GM18498 (cell line): Measurements from ENCODE around the gene SLCO4C1.
A peak's percentile ranks its signal among the peaks of the same experiment; 100 is the strongest.
"Not testable (repeated sequence)": the region's sequence is repeated elsewhere in the genome, so short reads cannot be mapped to it uniquely, and the experiment has no call there.

ENCODE experiments used
- ATAC-seq: cut with Tn5 transposase; IDR thresholded peaks from one replicate; pipeline ENCODE4 v1.9.1; 2021; ENCODE audit warnings: mild to moderate bottlenecking, moderate library complexity; ENCODE audit not compliant: unreplicated experiment

Gene SLCO4C1, protein sequence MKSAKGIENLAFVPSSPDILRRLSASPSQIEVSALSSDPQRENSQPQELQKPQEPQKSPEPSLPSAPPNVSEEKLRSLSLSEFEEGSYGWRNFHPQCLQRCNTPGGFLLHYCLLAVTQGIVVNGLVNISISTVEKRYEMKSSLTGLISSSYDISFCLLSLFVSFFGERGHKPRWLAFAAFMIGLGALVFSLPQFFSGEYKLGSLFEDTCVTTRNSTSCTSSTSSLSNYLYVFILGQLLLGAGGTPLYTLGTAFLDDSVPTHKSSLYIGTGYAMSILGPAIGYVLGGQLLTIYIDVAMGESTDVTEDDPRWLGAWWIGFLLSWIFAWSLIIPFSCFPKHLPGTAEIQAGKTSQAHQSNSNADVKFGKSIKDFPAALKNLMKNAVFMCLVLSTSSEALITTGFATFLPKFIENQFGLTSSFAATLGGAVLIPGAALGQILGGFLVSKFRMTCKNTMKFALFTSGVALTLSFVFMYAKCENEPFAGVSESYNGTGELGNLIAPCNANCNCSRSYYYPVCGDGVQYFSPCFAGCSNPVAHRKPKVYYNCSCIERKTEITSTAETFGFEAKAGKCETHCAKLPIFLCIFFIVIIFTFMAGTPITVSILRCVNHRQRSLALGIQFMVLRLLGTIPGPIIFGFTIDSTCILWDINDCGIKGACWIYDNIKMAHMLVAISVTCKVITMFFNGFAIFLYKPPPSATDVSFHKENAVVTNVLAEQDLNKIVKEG

DNA sequence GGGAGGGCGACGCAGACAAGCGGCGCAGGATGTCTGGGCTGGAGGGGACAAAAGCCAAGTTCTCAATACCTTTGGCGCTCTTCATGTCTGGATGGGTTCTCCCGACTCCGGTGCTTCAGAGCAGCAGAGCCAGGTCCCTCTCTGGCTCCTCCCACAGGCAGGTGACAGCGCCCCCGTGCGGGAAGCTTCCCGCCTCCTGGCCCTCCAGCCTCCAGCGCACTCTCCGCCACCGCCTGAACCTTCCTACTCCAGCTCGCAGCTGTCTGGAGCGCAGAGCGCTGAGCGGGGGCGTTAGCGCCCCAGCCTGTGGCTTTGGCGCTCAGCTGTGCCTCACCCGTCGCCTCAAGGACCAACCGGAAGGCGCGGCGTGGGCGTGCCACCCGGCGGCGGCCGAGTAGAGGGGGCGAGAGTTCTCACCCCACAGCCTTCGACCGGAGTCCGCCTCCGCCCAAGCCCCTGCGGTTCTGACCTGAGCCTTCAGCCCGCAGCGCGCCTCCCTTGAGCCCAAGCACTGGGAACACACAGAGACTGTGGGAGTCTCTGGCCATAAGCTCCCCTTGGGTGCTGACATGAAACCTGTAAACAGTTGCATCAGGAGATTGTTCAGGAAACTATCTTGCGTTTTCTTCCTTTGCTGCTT lies at the start of gene SLCO4C1:
Gene SLCO4C1, minus strand, starts transcription at position 107 of the 640 bp plus-strand sequence. Its CDS starts 22 bp downstream, at position 85.
- ATAC-seq: peak; percentile 99

DNA sequence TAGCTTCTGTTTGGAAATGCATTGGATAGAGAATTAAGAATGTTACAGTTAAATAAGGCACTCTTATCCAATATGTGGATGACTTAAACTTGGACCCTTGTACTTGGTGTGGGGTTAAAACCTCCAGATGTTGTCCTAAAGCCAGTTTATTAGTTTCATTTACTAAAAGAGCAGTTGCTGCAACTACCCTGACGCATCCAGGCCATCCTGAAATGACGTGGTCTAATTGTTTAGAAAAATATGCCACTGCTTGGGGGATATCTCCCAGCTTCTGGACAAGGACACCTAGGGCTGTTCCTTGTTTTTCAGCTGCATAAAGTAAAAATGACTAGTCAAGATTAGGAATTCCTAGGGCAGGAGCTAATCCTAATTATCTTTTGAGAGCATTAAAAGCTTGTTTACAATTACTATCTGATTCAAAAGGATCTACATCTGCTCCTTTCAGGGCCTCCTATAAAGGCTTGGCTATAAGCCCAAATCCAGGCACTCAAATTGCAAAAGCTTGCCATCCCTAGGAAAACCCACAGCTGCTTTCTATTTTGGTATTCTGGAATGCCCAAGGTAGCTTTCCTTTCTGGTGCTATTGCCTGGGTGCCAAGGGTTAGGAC lies 45.7 kb upstream of the SLCO4C1 start:
- no peak for ATAC-seq

DNA sequence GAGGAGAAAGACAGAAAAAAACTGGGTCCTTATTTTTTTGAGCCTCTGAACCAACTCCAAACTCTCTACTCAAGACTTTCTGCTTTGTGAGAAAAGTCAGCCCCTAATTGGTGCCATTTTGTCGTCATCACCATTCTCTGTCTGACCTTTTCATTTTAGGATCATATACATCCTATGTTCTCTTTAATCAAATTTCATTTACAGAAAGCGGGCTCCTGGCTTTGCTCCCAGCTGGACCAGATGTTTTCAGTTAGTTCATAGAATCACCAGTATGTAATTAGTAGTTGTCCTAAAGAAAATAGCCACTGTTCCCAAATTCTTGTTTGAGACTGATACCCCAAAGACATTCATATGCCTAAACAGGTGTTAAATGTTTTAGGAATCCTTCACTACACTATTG lies 28.6 kb upstream of the SLCO4C1 start:
- no peak for ATAC-seq

DNA sequence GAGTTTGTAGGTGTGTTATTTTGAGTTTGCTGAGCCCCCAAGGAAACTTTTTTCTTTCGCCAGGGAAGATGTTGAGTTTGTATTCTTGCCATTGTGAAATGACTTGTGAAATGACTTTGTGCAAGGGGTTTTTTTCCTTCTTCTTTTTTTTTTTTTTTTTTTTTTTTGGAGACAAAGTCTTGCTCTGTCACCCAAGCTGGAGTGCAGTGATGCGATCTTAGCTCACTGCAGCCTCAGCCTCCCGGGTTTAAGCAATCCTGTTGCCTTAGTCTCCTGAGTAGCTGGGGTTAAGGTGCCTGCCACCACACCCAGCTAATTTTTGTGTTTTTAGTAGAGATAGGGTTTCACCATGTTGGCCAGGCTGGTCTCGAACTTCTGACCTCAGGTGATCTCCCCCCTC lies 22.7 kb upstream of the SLCO4C1 start:
- ATAC-seq: not testable (repeated sequence)

DNA sequence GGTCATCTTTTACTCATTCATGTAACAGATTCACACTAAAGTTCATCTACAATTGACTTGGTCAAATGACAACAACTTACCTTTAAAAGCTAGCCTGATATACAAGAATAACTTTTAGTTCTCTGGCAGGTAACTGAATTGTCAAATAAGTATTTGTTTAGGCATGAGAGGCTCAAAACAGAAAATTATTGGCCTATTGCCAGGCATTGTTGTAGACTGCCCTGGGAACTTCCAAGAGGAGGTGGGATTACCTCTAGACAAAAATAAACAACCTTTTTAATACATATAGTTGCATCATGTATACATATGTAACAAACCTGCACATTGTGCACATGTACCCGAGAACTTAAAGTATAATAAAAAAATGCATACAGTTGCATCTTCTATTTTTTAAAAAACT lies 18.2 kb upstream of the SLCO4C1 start:
- ATAC-seq: no peak

DNA sequence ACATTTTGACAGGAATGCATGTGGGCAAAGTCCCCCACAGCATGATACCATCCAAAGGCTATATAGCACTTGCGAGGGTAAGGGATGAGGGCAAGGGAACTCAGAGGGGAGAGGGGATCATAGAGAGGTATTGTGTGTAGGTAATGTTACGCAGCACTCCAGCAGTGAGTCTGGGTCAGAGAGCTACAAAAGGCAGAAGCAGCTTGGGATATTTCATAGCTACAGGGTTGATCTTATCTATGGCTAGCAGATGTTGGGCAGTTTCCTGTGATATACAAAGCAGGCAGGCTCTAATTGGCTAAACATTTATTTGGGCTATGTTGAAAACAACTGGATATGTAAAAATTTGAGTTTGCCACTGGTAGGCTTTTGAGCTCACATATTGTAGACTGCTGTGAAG lies 17.8 kb upstream of the SLCO4C1 start:
- no peak for ATAC-seq

DNA sequence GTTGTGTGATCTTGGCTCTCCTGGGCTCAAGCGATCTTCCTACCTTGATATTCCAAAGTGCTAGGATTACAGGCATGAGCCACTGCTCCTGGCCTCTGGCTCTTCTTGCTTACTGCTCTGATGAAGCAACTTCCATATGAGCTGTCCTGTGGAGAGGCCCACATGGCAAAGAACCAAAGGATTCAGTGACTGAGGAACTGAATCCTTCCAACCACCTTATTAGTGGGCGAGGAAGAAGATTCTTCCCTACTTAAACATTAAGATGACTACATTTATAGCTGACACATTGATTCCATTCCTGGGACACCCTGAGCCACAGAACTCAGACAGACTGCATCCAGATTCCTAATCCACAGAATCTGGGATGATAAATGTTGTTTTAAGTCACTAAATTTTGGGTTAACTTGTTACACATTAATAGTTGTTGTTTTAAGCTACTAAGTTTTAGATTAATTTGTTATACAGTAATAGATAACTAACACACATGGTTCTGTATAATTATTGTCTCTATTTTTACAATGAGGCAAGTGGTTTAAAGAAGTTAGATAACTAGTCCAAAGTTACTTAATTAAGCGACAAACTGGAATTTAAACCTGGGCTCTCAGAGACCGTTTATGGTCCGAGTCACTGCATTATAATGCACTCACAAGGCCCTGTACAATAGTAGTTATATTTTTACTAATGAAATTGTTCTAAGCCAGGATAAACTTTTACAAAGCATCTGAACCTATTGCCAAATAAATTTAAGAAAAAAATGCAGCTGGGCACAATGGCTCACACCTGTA lies 16.7 kb upstream of the SLCO4C1 start:
- ATAC-seq: no peak

DNA sequence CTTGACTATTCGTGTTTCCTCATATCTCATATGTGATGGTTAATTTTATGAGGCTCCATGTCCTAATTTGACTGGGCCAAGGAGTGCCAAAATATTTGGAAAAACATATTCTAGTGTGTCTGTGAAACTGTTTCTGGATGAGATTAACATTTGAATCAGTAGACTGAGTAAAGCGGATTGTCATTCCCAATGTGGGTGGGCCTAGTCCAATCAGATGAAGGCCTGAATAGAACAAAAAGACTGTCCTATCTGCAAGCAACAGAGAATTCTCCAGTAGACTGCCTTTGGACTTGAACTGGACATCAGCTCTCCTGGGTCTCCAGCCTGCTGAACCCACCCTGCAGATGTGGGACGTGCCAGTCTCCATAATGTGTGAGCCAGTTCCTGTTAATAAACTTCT lies 13.5 kb upstream of the SLCO4C1 start:
- no peak for ATAC-seq

DNA sequence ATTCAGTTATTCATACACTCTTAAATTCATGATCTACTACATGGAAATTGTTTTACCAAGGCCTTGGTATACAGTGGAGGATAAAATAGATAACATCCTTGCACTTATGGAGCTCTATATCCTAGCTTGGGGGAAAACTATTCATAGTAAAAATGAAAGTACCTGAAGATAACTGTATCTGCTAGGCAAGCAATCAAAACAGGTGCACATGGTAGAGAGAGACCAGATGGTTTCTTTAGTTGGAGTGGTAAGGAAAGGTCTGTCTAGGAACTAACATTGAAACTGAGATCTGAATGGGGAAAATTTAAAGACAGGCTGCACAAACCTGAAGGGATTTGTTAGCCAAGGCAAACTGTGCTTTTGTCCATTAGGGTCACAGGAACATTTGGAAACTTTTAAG lies 11.1 kb upstream of the SLCO4C1 start:
- no peak for ATAC-seq

DNA sequence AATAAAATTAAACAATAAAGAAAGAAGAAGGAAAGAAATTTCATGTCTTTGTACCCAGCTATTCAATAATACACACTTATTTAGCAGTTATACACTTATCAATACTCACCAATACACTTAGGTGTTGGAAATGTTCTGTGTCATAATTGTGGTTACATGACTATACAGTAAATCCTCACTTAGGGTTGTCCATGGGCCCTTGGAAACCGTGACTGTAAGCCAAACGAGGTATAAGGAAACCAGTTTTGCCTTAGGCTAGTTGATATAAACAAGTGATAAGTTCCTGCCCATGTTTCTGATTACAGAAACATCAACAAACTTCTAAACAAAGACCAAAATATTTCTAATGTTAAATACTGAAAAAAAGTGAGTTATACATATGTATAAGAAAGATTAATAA lies 10.0 kb upstream of the SLCO4C1 start:
- no peak for ATAC-seq

DNA sequence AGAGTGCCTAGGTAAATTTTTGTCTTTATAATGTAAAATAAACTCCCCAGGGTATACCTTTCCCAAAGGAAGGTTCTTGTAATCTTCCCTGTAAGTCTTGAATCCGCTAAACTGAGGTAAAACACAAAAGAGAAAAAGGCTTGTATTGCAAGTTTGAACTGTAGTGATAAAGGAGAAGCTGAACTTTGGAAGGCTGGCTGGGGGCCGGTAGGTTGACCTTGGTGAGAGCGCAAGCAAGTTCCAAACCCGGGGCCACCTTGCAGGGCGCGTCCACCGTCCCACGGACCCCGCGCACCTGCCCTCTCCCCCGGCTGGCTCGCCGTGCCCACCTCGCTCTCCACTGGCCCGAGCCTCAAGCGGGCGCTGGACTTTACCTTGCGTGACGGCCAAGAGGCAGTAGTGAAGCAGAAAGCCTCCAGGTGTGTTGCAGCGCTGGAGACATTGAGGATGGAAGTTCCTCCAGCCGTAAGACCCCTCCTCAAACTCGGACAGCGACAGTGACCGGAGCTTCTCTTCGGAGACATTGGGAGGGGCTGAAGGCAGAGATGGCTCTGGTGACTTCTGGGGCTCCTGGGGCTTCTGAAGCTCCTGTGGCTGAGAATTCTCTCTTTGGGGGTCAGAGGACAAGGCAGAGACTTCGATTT lies 428 bp downstream of the SLCO4C1 start:
- peak; percentile 10 for ATAC-seq

DNA sequence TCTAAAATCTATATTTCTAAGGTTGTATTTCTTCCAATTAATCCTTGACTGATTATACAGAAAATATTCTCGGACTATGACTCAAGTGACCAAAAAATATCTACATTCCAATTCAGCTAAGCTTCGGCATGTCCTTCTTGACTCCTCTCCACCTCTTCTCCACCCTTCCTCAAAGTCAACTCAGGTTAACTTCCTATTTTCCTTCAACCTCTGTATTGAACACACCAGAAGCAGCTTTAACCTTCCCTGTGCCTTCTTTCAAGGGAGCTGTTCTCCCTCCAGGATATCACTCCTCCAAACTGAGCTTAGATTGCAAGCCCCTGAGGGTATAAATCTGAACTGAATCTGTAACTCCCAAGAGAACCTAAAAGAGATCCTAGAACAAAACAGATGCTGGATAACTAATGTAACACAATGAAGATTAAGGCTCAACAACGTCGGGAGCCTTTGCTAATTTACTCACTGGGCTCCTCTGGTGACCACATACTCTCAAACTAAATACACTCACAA lies 1.1 kb downstream of the SLCO4C1 start:
- no peak for ATAC-seq

DNA sequence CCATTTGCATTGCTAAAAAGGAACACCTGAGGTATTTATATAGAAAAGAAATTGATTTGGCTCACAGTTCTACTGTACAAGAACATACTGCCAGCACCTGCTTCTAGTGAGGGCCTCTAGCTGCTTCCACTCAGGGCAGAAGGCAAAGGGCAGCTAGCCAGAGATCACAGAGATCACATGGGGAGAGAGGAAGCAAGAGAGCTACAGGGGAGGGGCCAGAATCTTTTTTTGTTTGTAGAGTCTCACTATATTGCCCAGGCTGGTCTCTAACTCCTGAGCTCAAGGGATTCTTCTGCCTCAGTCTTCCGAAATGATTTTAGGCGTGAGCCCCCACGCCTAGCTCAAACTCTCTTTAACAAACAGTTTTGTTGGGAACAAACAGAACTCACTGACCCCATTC lies 6.1 kb downstream of the SLCO4C1 start:
- ATAC-seq: no peak

DNA sequence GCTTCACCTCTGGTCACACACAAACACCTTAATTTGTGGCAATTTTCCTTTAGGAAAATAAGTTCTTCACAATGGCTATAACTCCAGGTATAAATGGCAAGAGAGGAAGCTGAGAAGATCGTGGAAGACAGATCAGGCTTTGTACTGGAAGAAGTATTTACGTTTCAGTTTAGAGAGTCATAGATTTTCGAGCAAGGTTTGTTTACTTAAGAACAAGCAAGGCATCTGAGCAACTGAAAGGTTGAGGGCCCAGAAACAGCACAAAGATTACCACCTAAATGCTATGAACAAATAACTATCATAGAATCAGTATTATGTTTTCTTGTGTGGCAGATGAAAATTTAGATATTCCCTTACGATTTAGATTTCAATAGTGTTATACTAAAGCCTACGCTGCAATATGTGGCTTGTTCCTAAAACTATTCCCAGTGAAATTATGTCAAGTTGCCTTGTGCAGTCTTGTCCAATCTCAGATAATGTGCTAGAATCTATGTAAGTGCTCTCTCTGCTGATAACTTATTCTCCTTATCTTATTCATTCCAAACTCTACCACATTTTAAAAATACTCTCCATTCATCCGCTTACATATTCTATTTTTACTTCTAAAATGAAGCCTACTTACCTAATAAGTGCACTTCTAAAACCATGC lies 6.7 kb downstream of the SLCO4C1 start:
- ATAC-seq: no peak

DNA sequence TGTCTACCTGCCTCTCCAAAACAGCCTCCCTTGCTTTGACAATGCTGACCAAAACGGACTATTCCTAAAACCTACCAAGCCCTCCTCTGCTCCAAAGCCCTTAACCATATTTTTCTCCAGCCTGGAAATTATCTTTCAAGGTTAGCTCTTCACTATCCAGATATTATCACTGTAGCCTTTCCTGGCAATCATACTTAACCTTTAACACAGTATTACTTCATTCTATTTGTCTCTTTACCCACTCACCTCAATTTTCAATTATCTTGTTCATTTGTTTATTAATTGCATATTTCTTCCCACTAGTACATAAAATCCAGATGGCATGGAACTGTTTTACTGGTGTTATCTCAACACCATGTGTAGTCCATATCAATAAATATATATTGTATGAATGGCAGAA lies 7.5 kb downstream of the SLCO4C1 start:
- ATAC-seq: no peak

DNA sequence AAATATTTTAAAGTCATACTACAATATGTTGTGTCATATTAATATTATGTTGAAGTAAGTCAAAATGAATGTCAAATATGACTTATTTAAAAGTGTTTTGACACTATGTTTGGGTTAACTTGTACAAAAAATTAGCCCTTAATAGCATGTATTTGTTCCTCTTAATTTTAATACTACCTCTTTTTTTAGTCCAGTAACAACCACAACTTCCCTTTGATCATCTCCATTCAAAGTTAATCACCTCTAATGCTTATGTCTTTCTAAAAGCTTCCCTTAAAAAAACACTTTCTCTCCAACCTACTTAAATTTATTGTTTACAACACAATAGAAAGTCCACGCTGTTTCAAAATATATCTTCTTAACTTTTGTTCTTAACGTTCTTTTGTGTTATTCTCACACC lies 9.6 kb downstream of the SLCO4C1 start:
- ATAC-seq: no peak

DNA sequence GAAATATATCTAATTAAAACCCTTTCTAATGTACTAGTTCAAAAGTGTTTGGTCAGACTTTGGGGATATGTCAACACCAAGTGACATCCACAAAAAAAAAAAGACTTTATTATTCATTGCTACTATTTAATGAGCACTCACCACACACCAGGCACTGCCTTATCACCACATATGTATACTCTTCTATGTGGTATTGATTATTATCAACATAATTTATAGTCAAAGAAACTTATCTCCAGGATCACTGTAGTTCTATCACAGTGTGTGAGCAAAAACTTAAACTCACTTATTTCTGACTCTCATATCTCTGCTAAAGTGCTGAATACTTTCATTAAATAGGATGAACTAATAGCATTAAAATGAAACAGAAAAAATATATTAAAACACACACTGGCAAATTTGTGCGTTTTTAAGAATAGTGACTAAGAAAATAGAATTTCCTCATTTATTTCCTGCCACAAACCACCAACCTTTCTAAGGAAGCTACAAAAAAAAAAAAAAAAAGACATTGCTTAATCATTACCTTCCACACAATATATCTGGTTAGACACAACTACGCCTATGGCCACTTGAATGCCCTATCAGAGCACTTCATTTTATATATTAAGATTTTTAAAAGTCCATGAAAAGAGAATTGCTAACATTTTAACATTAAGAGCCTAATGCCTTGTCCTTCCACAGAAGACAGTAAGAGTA lies 12.8 kb downstream of the SLCO4C1 start:
- ATAC-seq: peak; percentile 51

DNA sequence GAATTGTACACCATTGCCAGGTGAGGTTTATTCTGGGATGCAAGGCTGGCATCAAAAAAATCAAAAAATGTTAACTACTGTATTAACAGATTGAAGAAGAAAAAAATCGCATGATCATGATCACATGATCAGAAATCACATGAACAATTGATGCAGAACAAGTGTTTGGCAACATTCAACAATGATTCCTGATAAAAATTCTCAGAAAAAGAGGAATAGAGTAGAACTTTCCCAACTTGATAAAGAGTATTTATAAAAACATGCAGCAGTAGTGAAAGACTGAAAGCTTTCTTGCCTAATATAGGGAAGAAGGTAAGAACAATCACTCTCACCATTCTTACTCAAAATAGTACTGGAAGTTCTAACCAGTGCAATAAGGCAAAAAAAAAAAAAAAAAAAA lies 16.4 kb downstream of the SLCO4C1 start:
- ATAC-seq: no peak

DNA sequence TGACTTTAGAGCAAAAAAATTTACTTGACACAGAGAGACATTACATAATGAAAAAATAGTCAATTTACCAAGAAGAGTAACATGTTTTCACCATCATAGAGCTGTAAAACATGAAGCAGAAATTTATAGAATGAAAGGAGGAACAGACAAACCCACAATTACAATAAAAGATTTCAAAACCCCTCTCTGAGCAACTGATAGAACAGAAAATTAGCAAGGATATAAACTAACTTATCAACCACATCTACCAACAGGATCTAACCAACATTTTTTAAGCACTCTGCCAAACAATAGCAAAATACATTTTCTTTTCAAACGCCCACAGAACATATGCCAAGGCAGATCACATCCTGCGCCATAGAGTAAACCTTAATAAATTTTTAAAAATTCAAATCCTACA lies 17.9 kb downstream of the SLCO4C1 start:
- ATAC-seq: no peak
